Fibroblast of skin of right quadriceps (primary cell): Measurements from ENCODE around the gene CROCC2.

Experiments used
- DNase-seq: peaks from one replicate; pipeline ENCODE4 v3.0.0-alpha.2; 2013

CROCC2 gene

GRCh38 chr2:240893363-240893844 is 12.7 kb upstream of the CROCC2 start:
- no peak for DNase-seq

GRCh38 chr2:240894006-240894405 is 12.1 kb upstream of the CROCC2 start:
- no peak for DNase-seq

- no peak for DNase-seq
Observed at GRCh38 chr2:240894836-240895558, 11.1 kb upstream of the CROCC2 start.

GRCh38 chr2:240895656-240896388 is 10.3 kb upstream of the CROCC2 start, which contains the start of gene MAB21L4:
TSS of gene MAB21L4 (minus strand) at chr2:240896156. CDS start at chr2:240895997, 159 bp downstream.
- no peak for DNase-seq

- no peak for DNase-seq
Observed at GRCh38 chr2:240896394-240896793, 9.7 kb upstream of the CROCC2 start.

- no peak for DNase-seq
Observed at GRCh38 chr2:240896871-240897692, 9.1 kb upstream of the CROCC2 start.

- no peak for DNase-seq
Observed at GRCh38 chr2:240898108-240898730, 7.9 kb upstream of the CROCC2 start.

- DNase-seq, result no peak
Observed at GRCh38 chr2:240898731-240899467, 7.2 kb upstream of the CROCC2 start.

- no peak for DNase-seq
Observed at GRCh38 chr2:240899468-240899865, 6.7 kb upstream of the CROCC2 start.

- DNase-seq, result no peak
Observed at GRCh38 chr2:240900141-240900860, 5.8 kb upstream of the CROCC2 start.

- DNase-seq, result no peak
Observed at GRCh38 chr2:240901986-240902614, 4.0 kb upstream of the CROCC2 start.

- no peak for DNase-seq
Observed at GRCh38 chr2:240902615-240903041, 3.5 kb upstream of the CROCC2 start.

- no peak for DNase-seq
Observed at GRCh38 chr2:240903191-240904060, 2.7 kb upstream of the CROCC2 start.

GRCh38 chr2:240904216-240905175 is 1.6 kb upstream of the CROCC2 start:
- no peak for DNase-seq

GRCh38 chr2:240905176-240905781 is 857 bp upstream of the CROCC2 start:
- DNase-seq, result no peak

- no peak for DNase-seq
Observed at GRCh38 chr2:240906911-240907590, 915 bp downstream of the CROCC2 start.

GRCh38 chr2:240909216-240909974 is 3.3 kb downstream of the CROCC2 start:
- no peak for DNase-seq
